ENCODE data around the gene MISP3.

The MISP3 gene

GRCh38 chr19:14096272-14096992 lies 23.8 kb downstream of the MISP3 start:
- Histone ChIP-seq H3F3A (ENCODE audit: control insufficient read depth, insufficient read depth) (0 out of 2 replicates have a peak, but pooled peaks cover 4% of the 10 kb centered on the region), H3K4me2 (ENCODE audit: low read length) (no peak overlapping the region)

GRCh38 chr19:14097532-14098151 lies 25.1 kb downstream of the MISP3 start:
- Histone ChIP-seq H3K27ac (ENCODE audit: low read depth, low read length) (no peak overlapping the region), H3K4me2 (ENCODE audit: low read length) (no peak overlapping the region), H3F3A (ENCODE audit: control insufficient read depth, insufficient read depth) (no peaks in the 10 kb centered on the region), H3K4me1 (ENCODE audit: control insufficient read depth, low read length) (no peaks in the 10 kb centered on the region; the same call in 1 of the 2 replicates), H3K9me3 (ENCODE audit: control insufficient read depth, insufficient read depth, low read length) (peaks cover 9% of the 10 kb centered on the region), H3K36me3 (ENCODE audit: control insufficient read depth, low read length) (peaks cover 13% of the 10 kb centered on the region), H3K4me3 (ENCODE audit: low read length) (no peak overlapping the region), H3K27me3 (ENCODE audit: control insufficient read depth, low read length) (no peaks in the 10 kb centered on the region), H3K79me2 (ENCODE audit: control insufficient read depth, low read length) (no peaks in the 10 kb centered on the region), H3K9me2 (replicated peaks; ENCODE audit: control insufficient read depth, low read length) (no peaks in the 10 kb centered on the region), H4K20me1 (ENCODE audit: control insufficient read depth, insufficient read depth, low read depth, low read length) (no peaks in the 10 kb centered on the region)
- TF ChIP-seq EZH2phosphoT487 (IDR thresholded peaks at IDR 0.05; ENCODE audit: borderline replicate concordance, low read length) = no peak
- TF ChIP-seq CTCF (IDR thresholded peaks at IDR 0.05; ENCODE audit: low read depth, low read length, poor library complexity, severe bottlenecking) = peak; percentile 20

More at GRCh38 chr19:14096272-14096992, 23.8 kb downstream of the MISP3 start:
- Histone ChIP-seq H3K9me2 (replicated peaks; ENCODE audit: control insufficient read depth, low read length) (no peaks in the 10 kb centered on the region), H3K4me3 (ENCODE audit: low read length) (no peak overlapping the region), H3K27me3 (ENCODE audit: control insufficient read depth, low read length) (no peaks in the 10 kb centered on the region), H4K20me1 (ENCODE audit: control insufficient read depth, insufficient read depth, low read depth, low read length) (no peaks in the 10 kb centered on the region), H3K79me2 (ENCODE audit: control insufficient read depth, low read length) (no peaks in the 10 kb centered on the region; the same call in 1 of the 2 replicates), H3K4me1 (ENCODE audit: control insufficient read depth, low read length) (peaks cover 8% of the 10 kb centered on the region), H3K27ac (ENCODE audit: low read depth, low read length) (no peak overlapping the region), H3K9me3 (ENCODE audit: control insufficient read depth, insufficient read depth, low read length) (peaks cover 9% of the 10 kb centered on the region), H3K36me3 (ENCODE audit: control insufficient read depth, low read length) (peaks cover 13% of the 10 kb centered on the region)
- TF ChIP-seq CTCF (IDR thresholded peaks at IDR 0.05; ENCODE audit: low read depth, low read length, poor library complexity, severe bottlenecking) (peak; percentile 18), EZH2phosphoT487 (IDR thresholded peaks at IDR 0.05; ENCODE audit: borderline replicate concordance, low read length) (no peak)

GRCh38 chr19:14101003-14101545 lies 28.5 kb downstream of the MISP3 start:
- no peaks in the 10 kb centered on the region for H3K9me2 ChIP-seq (replicated peaks; ENCODE audit: control insufficient read depth, low read length)
- H3K27me3 ChIP-seq (ENCODE audit: control insufficient read depth, low read length) = no peaks in the 10 kb centered on the region
- H3K36me3 ChIP-seq (ENCODE audit: control insufficient read depth, low read length) = peaks cover 8% of the 10 kb centered on the region; the same call in 1 of the 2 replicates
- no peak overlapping the region for H3K4me3 ChIP-seq (ENCODE audit: low read length)
- H3K4me2 ChIP-seq (ENCODE audit: low read length) = no peak overlapping the region
- H3K4me1 ChIP-seq (ENCODE audit: control insufficient read depth, low read length) = no peaks in the 10 kb centered on the region
- no peaks in the 10 kb centered on the region for H3K79me2 ChIP-seq (ENCODE audit: control insufficient read depth, low read length)
- H3K9me3 ChIP-seq (ENCODE audit: control insufficient read depth, insufficient read depth, low read length) = no peaks in the 10 kb centered on the region
- TF ChIP-seq EZH2phosphoT487 (IDR thresholded peaks at IDR 0.05; ENCODE audit: borderline replicate concordance, low read length) = no peak
- TF ChIP-seq CTCF (IDR thresholded peaks at IDR 0.05; ENCODE audit: low read depth, low read length, poor library complexity, severe bottlenecking) = no peak
- H4K20me1 ChIP-seq (ENCODE audit: control insufficient read depth, insufficient read depth, low read depth, low read length) = no peaks in the 10 kb centered on the region
- no peaks in the 10 kb centered on the region for H3F3A ChIP-seq (ENCODE audit: control insufficient read depth, insufficient read depth)
- H3K27ac ChIP-seq (ENCODE audit: low read depth, low read length) = no peak overlapping the region

Data from DOHH2 (cell line).